ENCODE data around the gene KIAA1191. TPM values are rescaled to one million over a fixed set of nuclear protein-coding genes. Genes with fewer than 3 reads are reported as not detected.
A peak's percentile ranks its signal among the peaks of the same experiment; 100 is the strongest.

The KIAA1191 gene
- total RNA-seq, 1 donor from 2014 or later, result 163 TPM

- DNase-seq (ENCODE audit: low read depth) (no peak), FAIRE-seq (no peak)
- H3K27ac Mint-ChIP-seq (ENCODE audit: unreplicated experiment), result no peak overlapping the region
- peaks cover 9% of the 10 kb centered on the region for H4K20me1 ChIP-seq (ENCODE audit: insufficient read depth, low read length)
- H3K79me2 ChIP-seq (ENCODE audit: insufficient read depth, low read length), result peaks cover 9% of the 10 kb centered on the region
- no peak overlapping the region for H2AFZ ChIP-seq (ENCODE audit: low read depth, low read length)
- H3K9me3 Mint-ChIP-seq (ENCODE audit: unreplicated experiment), result peaks cover 2% of the 10 kb centered on the region
- H3K27me3 Mint-ChIP-seq (ENCODE audit: low read depth, unreplicated experiment), result peaks cover 4% of the 10 kb centered on the region
- H3K36me3 Mint-ChIP-seq (ENCODE audit: low read depth, unreplicated experiment), result peaks cover 8% of the 10 kb centered on the region
- H3K4me1 ChIP-seq (ENCODE audit: insufficient read depth, low read length), result peaks cover 14% of the 10 kb centered on the region
- peaks cover 11% of the 10 kb centered on the region for H3K4me1 Mint-ChIP-seq (ENCODE audit: low read depth, unreplicated experiment)
- no peak overlapping the region for H3K4me2 ChIP-seq (ENCODE audit: low read length)
- H3K9me3 ChIP-seq (ENCODE audit: insufficient read depth, low read depth, low read length), result no peaks in the 10 kb centered on the region
- peaks cover 16% of the 10 kb centered on the region for H3K36me3 ChIP-seq (ENCODE audit: insufficient read depth, low read length)
- H3K4me3 Mint-ChIP-seq (ENCODE audit: unreplicated experiment), result no peak overlapping the region
- no peak overlapping the region for H3K27ac ChIP-seq (ENCODE audit: low read depth, low read length)
- no peak for TF ChIP-seq EZH2 (IDR thresholded peaks at IDR 0.05; ENCODE audit: insufficient read depth, low read length)
- TF ChIP-seq, protein P1, sequence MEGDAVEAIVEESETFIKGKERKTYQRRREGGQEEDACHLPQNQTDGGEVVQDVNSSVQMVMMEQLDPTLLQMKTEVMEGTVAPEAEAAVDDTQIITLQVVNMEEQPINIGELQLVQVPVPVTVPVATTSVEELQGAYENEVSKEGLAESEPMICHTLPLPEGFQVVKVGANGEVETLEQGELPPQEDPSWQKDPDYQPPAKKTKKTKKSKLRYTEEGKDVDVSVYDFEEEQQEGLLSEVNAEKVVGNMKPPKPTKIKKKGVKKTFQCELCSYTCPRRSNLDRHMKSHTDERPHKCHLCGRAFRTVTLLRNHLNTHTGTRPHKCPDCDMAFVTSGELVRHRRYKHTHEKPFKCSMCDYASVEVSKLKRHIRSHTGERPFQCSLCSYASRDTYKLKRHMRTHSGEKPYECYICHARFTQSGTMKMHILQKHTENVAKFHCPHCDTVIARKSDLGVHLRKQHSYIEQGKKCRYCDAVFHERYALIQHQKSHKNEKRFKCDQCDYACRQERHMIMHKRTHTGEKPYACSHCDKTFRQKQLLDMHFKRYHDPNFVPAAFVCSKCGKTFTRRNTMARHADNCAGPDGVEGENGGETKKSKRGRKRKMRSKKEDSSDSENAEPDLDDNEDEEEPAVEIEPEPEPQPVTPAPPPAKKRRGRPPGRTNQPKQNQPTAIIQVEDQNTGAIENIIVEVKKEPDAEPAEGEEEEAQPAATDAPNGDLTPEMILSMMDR (IDR thresholded peaks at IDR 0.05; ENCODE audit: insufficient read depth, low read depth, low read length), result no peak
- H3K4me3 ChIP-seq (ENCODE audit: insufficient read depth, low read depth, low read length), result no peak overlapping the region
- H3K27me3 ChIP-seq (ENCODE audit: insufficient read depth, low read length), result no peaks in the 10 kb centered on the region
- no peak overlapping the region for H3K9ac ChIP-seq (ENCODE audit: low read length)
Measured at GRCh38 chr5:176368726-176369125, 7.2 kb upstream of the KIAA1191 start.

- H3K27me3 Mint-ChIP-seq (ENCODE audit: low read depth, unreplicated experiment), result peaks cover 5% of the 10 kb centered on the region
- Histone ChIP-seq H3K4me1 (ENCODE audit: insufficient read depth, low read length) (peaks cover 18% of the 10 kb centered on the region), H3K9ac (ENCODE audit: low read length) (peak overlapping the region; percentile 83), H3K9me3 (ENCODE audit: insufficient read depth, low read depth, low read length) (no peaks in the 10 kb centered on the region), H3K27me3 (ENCODE audit: insufficient read depth, low read length) (no peaks in the 10 kb centered on the region), H2AFZ (ENCODE audit: low read depth, low read length) (peak overlapping the region; percentile 96), H3K27ac (ENCODE audit: low read depth, low read length) (peak overlapping the region; percentile 22), H3K4me2 (ENCODE audit: low read length) (peak overlapping the region; percentile 97), H3K4me3 (ENCODE audit: insufficient read depth, low read depth, low read length) (peak overlapping the region; percentile 77), H3K36me3 (ENCODE audit: insufficient read depth, low read length) (peaks cover 16% of the 10 kb centered on the region), H4K20me1 (ENCODE audit: insufficient read depth, low read length) (peaks cover 9% of the 10 kb centered on the region), H3K79me2 (ENCODE audit: insufficient read depth, low read length) (peaks cover 11% of the 10 kb centered on the region)
- no peak for TF ChIP-seq EZH2 (IDR thresholded peaks at IDR 0.05; ENCODE audit: insufficient read depth, low read length)
- TF ChIP-seq, protein P1 (IDR thresholded peaks at IDR 0.05; ENCODE audit: insufficient read depth, low read depth, low read length), result no peak
- no peak overlapping the region for H3K27ac Mint-ChIP-seq (ENCODE audit: unreplicated experiment)
- H3K4me1 Mint-ChIP-seq (ENCODE audit: low read depth, unreplicated experiment), result peaks cover 9% of the 10 kb centered on the region
- peak; percentile 11 for DNase-seq (ENCODE audit: low read depth)
- peaks cover 8% of the 10 kb centered on the region for H3K36me3 Mint-ChIP-seq (ENCODE audit: low read depth, unreplicated experiment)
- no peak for FAIRE-seq
- H3K4me3 Mint-ChIP-seq (ENCODE audit: unreplicated experiment), result peak overlapping the region; percentile 85
- H3K9me3 Mint-ChIP-seq (ENCODE audit: unreplicated experiment), result peaks cover 2% of the 10 kb centered on the region
Measured at GRCh38 chr5:176366232-176366894, 4.8 kb upstream of the KIAA1191 start.
